RWPE2 (cell line): Measurements from ENCODE around the gene ALPP.

Experiments used
- ATAC-seq: fragments of 200-7000 bp; cut with Tn5 transposase; 3 replicates; pipeline ENCODE4 v1.9.1; 2021; ENCODE audit warnings: low read depth
- DNase-seq: peaks from one replicate; pipeline ENCODE4 v3.0.0-alpha.2; 2020; ENCODE audit warnings: low spot score
- H3K27ac ChIP-seq: fragments of 450-650 bp; 2 replicates; pipeline ENCODE4 v1.5.1; 2017; ENCODE audit warnings: mild to moderate bottlenecking; ENCODE audit not compliant: poor library complexity, severe bottlenecking
- H3K27me3 ChIP-seq: fragments of 250-450 bp; sonication (Bioruptor Pico); 2 replicates; pipeline ENCODE4 v1.5.1; 2021; ENCODE audit warnings: mild to moderate bottlenecking, moderate library complexity; ENCODE audit not compliant: insufficient read depth, poor library complexity, severe bottlenecking
- H3K36me3 ChIP-seq: fragments of 250-450 bp; sonication (Bioruptor Pico); 2 replicates; pipeline ENCODE4 v1.5.1; 2020; ENCODE audit warnings: low read depth, mild to moderate bottlenecking, moderate library complexity
- H3K4me1 ChIP-seq: fragments of 250-450 bp; sonication (Bioruptor Pico); 2 replicates; pipeline ENCODE4 v1.5.1; 2021; ENCODE audit warnings: mild to moderate bottlenecking, moderate library complexity; ENCODE audit not compliant: insufficient read depth, poor library complexity, severe bottlenecking
- H3K4me3 ChIP-seq: fragments of 250-450 bp; sonication (Bioruptor Pico); 2 replicates; pipeline ENCODE4 v1.5.1; 2021; ENCODE audit warnings: mild to moderate bottlenecking, moderate library complexity; ENCODE audit not compliant: severe bottlenecking
- H3K9me3 ChIP-seq: fragments of 250-450 bp; sonication (Bioruptor Pico); 2 replicates; pipeline ENCODE4 v1.5.1; 2021; ENCODE audit warnings: mild to moderate bottlenecking, moderate library complexity; ENCODE audit not compliant: severe bottlenecking
- CTCF ChIP-seq: fragments of 450-650 bp; IDR thresholded peaks from one replicate; pipeline ENCODE4 v1.5.1; 2017; ENCODE audit warnings: mild to moderate bottlenecking, moderate library complexity; ENCODE audit not compliant: poor library complexity, severe bottlenecking

The ALPP gene

DNA sequence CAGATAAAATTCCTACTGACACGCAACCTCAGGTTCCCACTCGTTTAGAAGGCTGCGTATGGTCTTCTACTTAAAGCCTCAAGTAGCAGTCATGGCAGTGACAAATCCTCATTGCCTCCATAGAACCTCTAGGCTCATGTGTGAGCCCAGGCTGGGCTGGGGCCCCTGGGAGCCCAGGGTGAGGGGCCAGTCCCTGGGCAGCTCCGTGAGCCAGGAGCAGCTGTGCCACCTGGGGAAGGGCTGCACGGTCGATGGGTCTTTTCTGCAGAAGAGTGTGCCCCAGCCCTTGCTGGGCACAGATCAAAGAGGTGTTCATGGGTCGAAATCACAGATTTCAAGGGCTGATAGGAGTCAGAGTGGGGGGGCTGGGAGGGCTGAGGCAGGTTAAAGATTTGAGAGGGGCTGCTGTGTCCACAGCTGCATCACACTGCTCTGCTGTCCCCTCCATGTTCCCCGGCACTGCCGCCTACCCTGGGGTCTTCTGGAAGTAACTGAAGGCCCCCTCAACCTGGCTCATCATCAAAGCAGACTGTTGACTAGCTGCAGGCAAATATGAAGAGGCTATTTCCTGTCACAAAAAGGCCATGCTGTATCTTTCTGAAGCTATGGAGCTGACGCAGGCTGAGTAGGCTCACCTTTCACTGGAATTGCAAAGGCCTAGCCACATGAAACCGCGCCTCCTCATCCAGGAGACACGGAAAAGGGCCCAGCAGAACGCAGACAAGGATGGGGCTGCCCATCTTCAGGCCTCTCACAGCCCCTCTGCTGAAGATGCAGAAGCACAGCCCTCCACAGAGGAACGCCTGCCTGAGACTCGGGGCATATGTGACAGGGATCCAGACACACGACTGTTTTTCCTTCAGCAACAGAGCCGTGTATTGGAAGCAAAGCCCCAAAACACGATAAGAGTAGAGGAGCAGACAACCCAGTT, 35.7 kb upstream of the ALPP start:
- no peak overlapping the region for H3K27ac ChIP-seq
- H3K27me3 ChIP-seq = peaks cover 5% of the 10 kb centered on the region
- no peak for TF ChIP-seq CTCF
- no peaks in the 10 kb centered on the region for H3K36me3 ChIP-seq
- no peak overlapping the region for H3K4me3 ChIP-seq
- ATAC-seq = no peak
- H3K9me3 ChIP-seq = no peaks in the 10 kb centered on the region
- DNase-seq = peak; percentile 19
- H3K4me1 ChIP-seq = no peaks in the 10 kb centered on the region

DNA sequence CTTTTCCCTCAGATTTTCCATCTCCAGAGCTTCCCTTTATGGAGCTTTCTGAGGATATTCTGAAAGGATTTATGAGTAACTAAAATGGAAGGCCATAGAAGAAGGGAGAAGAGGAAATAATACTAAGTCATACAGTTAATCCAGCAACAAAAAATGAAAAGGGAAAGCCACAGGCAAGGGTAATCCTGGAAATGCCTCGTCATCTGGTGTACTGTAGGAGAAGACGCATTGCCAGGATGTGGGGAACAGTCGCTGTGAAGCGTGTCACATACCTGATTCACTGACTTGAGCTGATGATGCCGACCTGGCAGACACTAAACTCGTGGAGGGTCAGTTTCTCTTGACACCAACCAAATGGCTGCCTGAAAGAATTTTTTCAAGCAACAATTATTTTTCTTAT, 34.7 kb upstream of the ALPP start:
- H3K9me3 ChIP-seq = no peaks in the 10 kb centered on the region
- H3K27ac ChIP-seq = no peak overlapping the region
- no peaks in the 10 kb centered on the region for H3K4me1 ChIP-seq
- DNase-seq (peak; percentile 11), ATAC-seq (no peak)
- H3K36me3 ChIP-seq = no peaks in the 10 kb centered on the region
- no peak overlapping the region for H3K4me3 ChIP-seq
- TF ChIP-seq CTCF = no peak
- peaks cover 5% of the 10 kb centered on the region for H3K27me3 ChIP-seq

DNA sequence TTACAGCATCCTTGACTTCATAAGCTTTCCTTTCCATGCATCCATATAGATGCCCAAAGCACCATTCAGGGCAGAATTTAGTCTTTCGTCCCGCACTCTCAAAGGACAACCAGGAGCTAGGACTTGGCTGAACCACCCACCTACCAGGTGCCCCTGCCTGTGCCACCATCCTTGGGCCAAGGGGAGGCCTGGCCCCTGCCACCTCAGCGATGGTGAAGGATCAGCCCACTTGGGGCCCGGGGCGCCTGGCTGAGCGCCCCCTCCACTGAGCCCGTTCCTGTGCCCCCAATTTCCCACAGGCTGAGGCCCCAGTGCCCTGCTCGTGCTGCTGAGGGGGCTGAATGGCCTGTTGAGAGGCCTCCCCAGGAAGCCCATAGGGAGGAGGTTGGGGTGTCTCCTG, 33.3 kb upstream of the ALPP start:
- no peaks in the 10 kb centered on the region for H3K36me3 ChIP-seq
- ATAC-seq (no peak), DNase-seq (peak; percentile 23)
- H3K27ac ChIP-seq = no peak overlapping the region
- H3K27me3 ChIP-seq = peaks cover 12% of the 10 kb centered on the region
- no peaks in the 10 kb centered on the region for H3K9me3 ChIP-seq
- no peak for TF ChIP-seq CTCF
- H3K4me3 ChIP-seq = no peak overlapping the region
- H3K4me1 ChIP-seq = no peaks in the 10 kb centered on the region

- Histone ChIP-seq H3K4me1 (no peaks in the 10 kb centered on the region), H3K9me3 (no peaks in the 10 kb centered on the region), H3K27me3 (peaks cover 33% of the 10 kb centered on the region), H3K27ac (no peak overlapping the region), H3K36me3 (no peaks in the 10 kb centered on the region), H3K4me3 (no peak overlapping the region)
- DNase-seq (no peak), ATAC-seq (no peak)
- no peak for TF ChIP-seq CTCF
Observed at GRCh38 chr2:232347369-232347768, 31.2 kb upstream of the ALPP start.

DNA sequence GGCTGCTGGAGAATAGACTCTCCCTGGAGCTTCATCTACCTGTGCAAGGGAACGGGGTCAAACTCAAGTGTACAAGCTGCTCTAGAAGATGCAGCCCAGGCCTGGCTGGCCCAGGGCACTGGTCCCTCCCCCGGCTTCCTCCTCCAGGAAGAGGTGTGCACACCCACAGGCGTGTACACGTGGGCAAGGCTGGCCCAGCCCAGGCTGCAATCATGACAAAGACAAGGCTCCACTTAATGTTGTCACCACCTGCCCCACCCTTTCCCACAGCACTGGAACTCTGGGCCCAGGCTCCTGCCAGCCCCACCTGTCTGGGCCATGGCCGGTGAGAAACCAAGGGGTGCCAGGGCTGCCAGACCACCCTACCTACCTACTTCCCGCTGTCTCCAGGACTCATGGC, 29.6 kb upstream of the ALPP start:
- DNase-seq (peak; percentile 34), ATAC-seq (0 out of 3 replicates have a peak, but pooled peaks have one; percentile 22)

More for the DNA sequence above, 29.6 kb upstream of the ALPP start:
- H3K9me3 ChIP-seq = no peaks in the 10 kb centered on the region
- no peaks in the 10 kb centered on the region for H3K4me1 ChIP-seq
- TF ChIP-seq CTCF = no peak
- no peak overlapping the region for H3K27ac ChIP-seq
- no peak overlapping the region for H3K4me3 ChIP-seq
- no peaks in the 10 kb centered on the region for H3K36me3 ChIP-seq
- H3K27me3 ChIP-seq = peaks cover 47% of the 10 kb centered on the region
